Sigmoid colon (tissue), 7 donors: ENCODE measurements around the gene ULBP2. TPM values are rescaled to one million over a fixed set of nuclear protein-coding genes. Genes with fewer than 3 reads are reported as not detected.
"Not testable (repeated sequence)": the region's sequence is repeated elsewhere in the genome, so short reads cannot be mapped to it uniquely, and the experiment has no call there.

Source experiments
- DNase-seq: peaks from one replicate; pipeline ENCODE4 v3.0.0-alpha.2; 2019
- H3K27ac ChIP-seq, 4 donors: fragments of 200-600 bp; sonication (generic); one replicate each; pipeline ENCODE4 v1.5.1; 2016 to 2019; ENCODE audit warnings: mild to moderate bottlenecking in 1 of 4
- H3K27me3 ChIP-seq, 3 donors: fragments of 200-600 bp; sonication (generic); one replicate each; pipeline ENCODE4 v1.5.1; 2019; ENCODE audit warnings: mild to moderate bottlenecking in 1 of 3
- H3K36me3 ChIP-seq, 4 donors: fragments of 200-600 bp; sonication (generic); one replicate each; pipeline ENCODE4 v1.5.1; 2016 to 2019
- H3K4me1 ChIP-seq, 4 donors: fragments of 200-600 bp; sonication (generic); one replicate each; pipeline ENCODE4 v1.5.1; 2017 to 2019
- H3K4me3 ChIP-seq, 4 donors: fragments of 200-600 bp; sonication (generic); one replicate each; pipeline ENCODE4 v1.5.1; 2017 to 2019; ENCODE audit warnings: mild to moderate bottlenecking in 2 of 4, moderate library complexity in 1 of 4
- H3K9me3 ChIP-seq, 4 donors: fragments of 200-600 bp in 3 of 4; sonication (generic) in 3 of 4; one replicate each; pipeline versions ENCODE4 v1.5.1 to v1.6.1; 2013 to 2019
- CTCF ChIP-seq, 4 experiments: fragments of 450-650 bp in 3 of 4; fragments of 200-600 bp in 1 of 4; IDR thresholded peaks; one replicate each; pipeline ENCODE4 v1.5.1; 2016 to 2019; ENCODE audit warnings: antibody characterized with exemption in 4 of 4, mild to moderate bottlenecking in 3 of 4, moderate library complexity in 2 of 4
- EP300 ChIP-seq, 4 donors: sonication (generic); formaldehyde crosslinking; IDR thresholded peaks; one replicate each; pipeline ENCODE4 v1.6.1; 2017; ENCODE audit warnings: antibody characterized with exemption in 4 of 4
- POLR2A ChIP-seq, 2 donors: fragments of 450-650 bp; IDR thresholded peaks; one replicate each; pipeline ENCODE4 v1.6.1; 2016; ENCODE audit warnings: antibody characterized with exemption in 2 of 2, mild to moderate bottlenecking in 2 of 2, moderate library complexity in 2 of 2
- POLR2AphosphoS5 ChIP-seq, 4 donors: sonication (generic); formaldehyde crosslinking; IDR thresholded peaks; one replicate each; pipeline ENCODE4 v1.6.1; 2017; ENCODE audit warnings: antibody characterized with exemption in 4 of 4
- whole genome bisulfite sequencing, 2 donors: extraction: QIAGEN DNeasy Blood & Tissue Kit; methylation state at CpG; one replicate each; pipeline ENCODE4 v1.1.7; 2013; 5-methylcytosine and 5-hydroxymethylcytosine counted together
- intact Hi-C: fragments of 100-400 bp; cut with DNase I; formaldehyde crosslinking; loops from one replicate; pipeline ENCODE4 v1.15.1; 2023
- polyA plus RNA-seq, 3 donors: library from polyadenylated mRNA; stranded (reverse); fragments of 200-250 nt; gene quantifications; one replicate each; pipeline ENCODE4 v1.2.3, GENCODE V29; 2013
- total RNA-seq, 4 donors: library from RNA; depleted of rRNA; stranded (reverse); fragments of >200 nt; gene quantifications; one replicate each; pipeline ENCODE4 v1.1.0, GENCODE V29; 2016
- donor health status: healthy with polysubstance abuse.
- donor health status: Bipolar disorder and iron deficiency.
- donor health status: healthy.

ULBP2 gene
- total and polyA plus RNA-seq, 7 donors, result 0.34 TPM; not detected in 6

DNA sequence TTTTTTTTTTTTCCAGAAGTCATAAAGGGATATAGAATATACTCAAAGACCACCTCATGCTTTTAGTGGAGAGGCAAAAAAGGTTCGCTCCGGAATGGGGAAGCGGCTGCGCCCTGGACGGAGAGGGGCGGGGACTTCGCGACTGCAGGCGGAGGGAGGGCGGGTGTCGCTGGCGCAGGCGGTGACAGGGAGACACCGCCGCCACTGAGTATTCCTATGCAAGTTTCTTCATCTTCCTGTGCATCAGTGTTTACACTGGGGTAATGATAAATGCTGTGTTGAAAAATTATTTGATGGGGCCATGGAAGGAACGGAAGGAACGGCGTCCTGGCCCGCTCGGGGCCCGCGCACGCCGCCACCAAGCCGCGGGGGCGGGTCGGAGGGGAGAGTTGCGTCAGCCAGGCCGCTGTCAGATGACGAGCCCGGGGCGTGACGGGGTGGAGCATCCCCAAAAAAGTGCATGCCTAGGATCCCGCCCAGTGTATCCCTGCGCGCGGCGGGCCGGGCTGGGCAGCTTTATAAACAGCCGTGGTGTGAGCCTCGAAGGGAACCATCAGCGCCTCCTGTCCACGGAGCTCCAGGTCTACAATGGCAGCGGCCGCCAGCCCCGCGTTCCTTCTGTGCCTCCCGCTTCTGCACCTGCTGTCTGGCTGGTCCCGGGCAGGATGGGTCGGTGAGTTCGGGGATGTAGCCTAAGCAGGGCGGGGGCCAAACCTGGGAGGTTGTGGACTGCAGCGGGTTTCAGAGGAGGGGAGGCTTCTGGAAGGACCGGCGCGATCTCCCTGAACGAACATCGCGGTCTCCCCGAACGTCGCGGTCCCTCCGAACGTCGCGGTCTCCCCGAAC is 21.9 kb downstream of the ULBP2 start, which contains the start of gene ULBP1:
TSS of gene ULBP1 (plus strand) at position 482 of the 846 bp plus-strand sequence. CDS start at position 589, 107 bp downstream.
- H3K27ac ChIP-seq, result no peak within 1 kb of the TSS
- peaks cover 22 to 97% (median 70%) of the 10 kb centered on the region in 3 donors for H3K27me3 ChIP-seq
- peak; percentile 91 for DNase-seq
- no peaks in the 10 kb centered on the region for H3K36me3 ChIP-seq
- 1 to 2% methylated on average over 69 of the region's 69 CpGs for WGBS, 2 donors
- intact Hi-C loops, result no loop called here
- TF ChIP-seq EP300 (IDR thresholded peaks at IDR 0.05) (no peak), POLR2AphosphoS5 (IDR thresholded peaks at IDR 0.05) (peak in 3 of 4 donors; percentile 23 to 86 (median 27)), POLR2A (IDR thresholded peaks at IDR 0.05) (no peak), CTCF (IDR thresholded peaks at IDR 0.05) (no peak)
- peaks cover 0 to 28% (median 26%) of the 10 kb centered on the region in 4 donors for H3K4me1 ChIP-seq
- H3K4me3 ChIP-seq, result peak within 1 kb of the TSS; percentile 15 to 50 (median 38)
- H3K9me3 ChIP-seq, result no peaks in the 10 kb centered on the region

GRCh38 chr6:149964308-149965193 is 22.7 kb downstream of the ULBP2 start:
- no peak for TF ChIP-seq CTCF (IDR thresholded peaks at IDR 0.05)
- no peak for TF ChIP-seq POLR2A (IDR thresholded peaks at IDR 0.05)
- no peak for TF ChIP-seq POLR2AphosphoS5 (IDR thresholded peaks at IDR 0.05)
- TF ChIP-seq EP300 (IDR thresholded peaks at IDR 0.05), result no peak
- Histone ChIP-seq H3K27me3 (peaks cover 22 to 97% (median 74%) of the 10 kb centered on the region in 3 donors), H3K36me3 (no peaks in the 10 kb centered on the region), H3K4me3 (peak overlapping the region; percentile 15 to 50 (median 38)), H3K9me3 (no peaks in the 10 kb centered on the region), H3K4me1 (peaks cover 0 to 28% (median 26%) of the 10 kb centered on the region in 4 donors), H3K27ac (no peak overlapping the region)
- intact Hi-C loops, result no loop called here
- no peak for DNase-seq
- WGBS, 2 donors, result 2 to 6% methylated on average over 103 of the region's 103 CpGs

DNA sequence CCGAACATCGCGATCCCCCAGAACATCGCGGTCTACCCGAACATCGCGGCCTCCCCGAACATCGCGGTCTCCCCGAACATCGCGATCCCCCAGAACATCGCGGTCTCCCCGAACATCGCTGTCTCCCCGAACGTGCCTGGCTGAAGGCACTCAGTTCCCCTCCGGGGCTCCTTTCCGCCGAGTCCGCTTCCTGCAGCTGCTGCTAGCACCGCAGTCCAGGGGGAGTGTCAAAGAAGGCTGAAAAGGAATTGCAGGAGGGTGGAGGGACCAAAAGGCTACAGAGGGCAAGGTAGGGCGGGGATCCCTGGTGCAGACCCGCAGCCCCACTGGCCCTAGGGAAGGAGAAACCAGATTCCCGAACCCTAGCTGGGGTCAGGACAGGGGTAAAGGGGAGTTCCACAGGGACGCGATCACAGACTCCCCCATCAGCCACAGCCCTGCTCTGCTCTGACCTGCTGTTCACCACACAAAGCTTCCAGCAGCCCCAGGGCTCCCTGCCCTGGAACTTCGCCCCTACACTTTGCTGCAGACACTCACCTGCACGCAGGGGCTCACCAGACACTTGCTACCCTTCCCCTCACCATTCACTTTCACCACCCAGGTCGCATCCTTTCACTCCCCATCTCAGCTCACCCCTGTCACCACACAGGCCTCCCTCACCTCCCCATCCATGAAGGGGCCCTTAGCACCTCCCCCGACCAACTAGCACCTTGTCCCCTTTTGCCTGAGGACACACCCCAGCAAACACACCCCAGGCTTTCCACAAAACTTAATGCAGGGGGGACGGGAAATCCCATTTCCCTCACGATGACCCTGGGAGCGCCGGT is 23.6 kb downstream of the ULBP2 start:
- Histone ChIP-seq H3K36me3 (no peaks in the 10 kb centered on the region), H3K27ac (no peak overlapping the region), H3K4me1 (peaks cover 0 to 28% (median 26%) of the 10 kb centered on the region in 4 donors), H3K4me3 (peak overlapping the region in 3 of 4 donors; percentile 33 to 50 (median 43)), H3K27me3 (peaks cover 22 to 99% (median 74%) of the 10 kb centered on the region in 3 donors), H3K9me3 (no peaks in the 10 kb centered on the region)
- no peak for TF ChIP-seq EP300 (IDR thresholded peaks at IDR 0.05)
- TF ChIP-seq CTCF (IDR thresholded peaks at IDR 0.05), result no peak
- no peak for TF ChIP-seq POLR2A (IDR thresholded peaks at IDR 0.05)
- 7 to 10% methylated on average over 34 to 38 of the region's 38 CpGs for WGBS, 2 donors
- intact Hi-C loops, result no loop called here
- no peak for DNase-seq

GRCh38 chr6:149966319-149966718 is 24.5 kb downstream of the ULBP2 start:
- peaks cover 0 to 28% (median 26%) of the 10 kb centered on the region in 4 donors for H3K4me1 ChIP-seq
- H3K27ac ChIP-seq, H3K36me3 ChIP-seq, intact Hi-C loops, H3K9me3 ChIP-seq, H3K4me3 ChIP-seq, DNase-seq: not testable (repeated sequence)
- H3K27me3 ChIP-seq, result peaks cover 22 to 94% (median 69%) of the 10 kb centered on the region in 3 donors
- WGBS, 2 donors, result 89 to 91% methylated on average over 2 of the region's 2 CpGs
